ENCODE results near the gene TPRX1.

- TF ChIP-seq ZSCAN29 (IDR thresholded peaks at IDR 0.05) (no peak), MTA2 (IDR thresholded peaks at IDR 0.05; ENCODE audit: low read depth) (no peak), CTCF (IDR thresholded peaks at IDR 0.05 in 2 of 3, conservative IDR thresholded peaks at IDR 0.05 in 1 of 3; ENCODE audit: insufficient read depth in 2 of 3, low read depth in 1 of 3, low read length in 3 of 3) (peak; percentile 87 to 91 (median 89))
Observed at GRCh38 chr19:47765523-47766358, 38.6 kb downstream of the TPRX1 start.
